AG10803 (cell line): ENCODE data around the gene S100P.

Source experiments
- DNase-seq: peaks from one replicate; pipeline ENCODE4 v3.0.0; 2010; ENCODE audit warnings: low read depth
- H3K4me3 ChIP-seq: 2 replicates; pipeline ENCODE4 v1.5.1; 2011; ENCODE audit warnings: mild to moderate bottlenecking, low read length, control low read depth
- TF ChIP-seq, protein P1 (sequence below): conservative IDR thresholded peaks from 2 replicates; pipeline ENCODE4 v1.5.1; 2011; ENCODE audit warnings: mild to moderate bottlenecking, low read length, control low read depth, inconsistent platforms

The S100P gene

DNA sequence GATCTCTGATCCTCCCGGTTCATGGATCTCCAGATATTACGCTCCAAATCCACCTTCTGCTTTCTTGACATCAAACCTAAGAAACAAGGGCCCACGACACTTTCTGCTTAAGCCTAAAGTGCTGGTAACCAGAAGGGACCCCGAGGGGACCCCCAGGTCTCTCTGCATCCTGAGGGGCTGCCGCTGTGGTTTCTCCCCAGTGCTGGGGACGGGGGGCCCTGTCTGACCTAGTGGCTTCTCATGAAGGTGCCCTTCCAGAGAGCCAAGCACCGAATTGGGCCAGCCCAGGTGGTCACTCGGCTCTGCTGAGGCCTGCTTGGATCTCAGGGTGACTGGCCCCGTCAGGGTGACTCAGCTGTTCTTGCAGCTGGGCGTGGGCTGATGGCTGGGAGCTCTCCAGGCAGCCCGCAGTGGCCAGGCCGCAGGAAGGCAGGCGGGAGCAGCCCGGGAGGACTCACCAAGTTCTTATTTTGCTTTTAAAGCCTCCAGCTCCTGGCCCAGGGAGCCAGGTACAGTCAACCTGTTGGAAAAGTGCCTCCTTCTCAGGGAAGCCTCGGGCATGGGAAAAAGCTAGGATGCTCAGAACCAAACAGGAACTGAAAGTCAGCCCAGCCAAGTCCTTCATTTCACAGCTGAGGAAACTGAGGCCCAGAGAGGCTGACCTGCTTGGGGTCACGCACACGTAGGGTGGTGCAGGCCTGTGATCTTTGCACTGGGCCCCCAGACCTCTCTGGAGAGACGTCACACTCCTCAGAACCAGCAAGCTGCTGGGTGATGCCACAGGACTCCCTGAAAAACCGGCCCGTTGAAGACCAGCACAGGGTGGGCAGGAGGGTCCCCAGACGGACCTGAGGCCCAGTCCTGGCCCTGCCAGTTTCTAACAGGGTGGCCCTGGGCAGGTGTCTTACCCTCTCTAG is 39.0 kb downstream of the S100P start:
- TF ChIP-seq, protein P1, sequence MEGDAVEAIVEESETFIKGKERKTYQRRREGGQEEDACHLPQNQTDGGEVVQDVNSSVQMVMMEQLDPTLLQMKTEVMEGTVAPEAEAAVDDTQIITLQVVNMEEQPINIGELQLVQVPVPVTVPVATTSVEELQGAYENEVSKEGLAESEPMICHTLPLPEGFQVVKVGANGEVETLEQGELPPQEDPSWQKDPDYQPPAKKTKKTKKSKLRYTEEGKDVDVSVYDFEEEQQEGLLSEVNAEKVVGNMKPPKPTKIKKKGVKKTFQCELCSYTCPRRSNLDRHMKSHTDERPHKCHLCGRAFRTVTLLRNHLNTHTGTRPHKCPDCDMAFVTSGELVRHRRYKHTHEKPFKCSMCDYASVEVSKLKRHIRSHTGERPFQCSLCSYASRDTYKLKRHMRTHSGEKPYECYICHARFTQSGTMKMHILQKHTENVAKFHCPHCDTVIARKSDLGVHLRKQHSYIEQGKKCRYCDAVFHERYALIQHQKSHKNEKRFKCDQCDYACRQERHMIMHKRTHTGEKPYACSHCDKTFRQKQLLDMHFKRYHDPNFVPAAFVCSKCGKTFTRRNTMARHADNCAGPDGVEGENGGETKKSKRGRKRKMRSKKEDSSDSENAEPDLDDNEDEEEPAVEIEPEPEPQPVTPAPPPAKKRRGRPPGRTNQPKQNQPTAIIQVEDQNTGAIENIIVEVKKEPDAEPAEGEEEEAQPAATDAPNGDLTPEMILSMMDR = no peak
- peak; percentile 93 for DNase-seq
- no peak overlapping the region for H3K4me3 ChIP-seq

DNA sequence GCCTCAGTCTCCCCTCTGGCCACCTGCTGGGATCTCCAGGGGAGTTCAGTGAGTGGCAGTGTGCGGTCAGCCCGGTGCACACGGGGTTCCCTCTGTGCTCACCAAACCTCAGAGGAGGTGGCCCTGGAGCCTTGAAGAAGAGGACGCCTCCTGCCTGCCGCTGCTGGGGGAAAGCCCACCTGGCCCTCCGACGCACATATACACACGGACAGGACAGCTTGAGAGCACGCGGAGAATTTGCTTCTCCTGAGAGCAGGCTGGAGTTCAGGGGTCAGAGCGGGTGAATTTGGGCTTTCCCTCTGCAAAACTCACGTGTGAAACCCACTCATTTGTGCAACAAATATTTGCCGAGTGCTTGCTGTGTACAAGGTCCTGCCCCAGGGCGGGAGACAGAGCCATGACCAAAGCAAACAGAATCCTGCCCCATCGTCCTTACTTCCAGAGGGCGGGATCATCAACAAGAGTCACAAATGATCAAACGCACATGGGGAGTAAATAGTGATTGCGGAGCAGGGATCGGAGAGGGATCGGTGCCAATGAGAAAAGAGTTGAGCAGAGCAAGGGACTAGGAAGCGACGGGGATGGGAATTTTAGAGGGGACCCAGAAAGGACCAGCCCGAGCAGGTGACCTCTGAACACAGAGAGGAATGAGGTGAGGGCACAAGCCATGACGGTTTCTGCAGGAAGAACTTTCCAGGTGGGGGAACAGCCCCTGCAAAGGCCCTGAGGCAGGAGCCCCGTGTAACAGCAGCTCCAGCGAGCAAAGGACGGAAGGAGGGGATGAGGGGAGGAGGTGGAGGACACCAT is 39.9 kb downstream of the S100P start:
- H3K4me3 ChIP-seq = no peak overlapping the region
- DNase-seq = no peak
- TF ChIP-seq, protein P1 = no peak

GRCh38 chr4:6734165-6734786 is 40.6 kb downstream of the S100P start:
- no peak for DNase-seq
- no peak overlapping the region for H3K4me3 ChIP-seq
- TF ChIP-seq, protein P1 = no peak

- H3K4me3 ChIP-seq = no peak overlapping the region
- TF ChIP-seq, protein P1 = no peak
- DNase-seq = no peak
Measured at GRCh38 chr4:6739920-6740319, 46.2 kb downstream of the S100P start.

DNA sequence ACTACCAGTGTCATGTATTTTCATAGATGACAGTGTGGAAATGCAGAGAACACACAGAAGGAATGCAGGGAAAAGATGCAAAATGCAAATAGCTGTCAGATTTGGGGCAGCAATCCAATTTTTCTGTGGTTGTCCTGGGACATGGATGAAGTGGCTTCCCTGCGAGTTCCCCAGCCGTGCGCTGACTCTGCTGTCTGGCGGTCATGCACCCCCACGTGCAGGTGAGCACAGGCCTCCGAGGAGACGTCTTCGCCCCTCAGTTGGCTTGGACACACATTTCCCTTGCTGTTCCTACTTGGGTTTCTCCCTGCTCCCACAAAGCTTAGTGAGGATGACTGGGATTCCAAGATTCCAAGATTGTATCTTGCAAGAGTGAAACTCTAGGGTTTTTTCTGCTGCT is 46.7 kb downstream of the S100P start:
- no peak overlapping the region for H3K4me3 ChIP-seq
- DNase-seq = no peak
- TF ChIP-seq, protein P1 = no peak

DNA sequence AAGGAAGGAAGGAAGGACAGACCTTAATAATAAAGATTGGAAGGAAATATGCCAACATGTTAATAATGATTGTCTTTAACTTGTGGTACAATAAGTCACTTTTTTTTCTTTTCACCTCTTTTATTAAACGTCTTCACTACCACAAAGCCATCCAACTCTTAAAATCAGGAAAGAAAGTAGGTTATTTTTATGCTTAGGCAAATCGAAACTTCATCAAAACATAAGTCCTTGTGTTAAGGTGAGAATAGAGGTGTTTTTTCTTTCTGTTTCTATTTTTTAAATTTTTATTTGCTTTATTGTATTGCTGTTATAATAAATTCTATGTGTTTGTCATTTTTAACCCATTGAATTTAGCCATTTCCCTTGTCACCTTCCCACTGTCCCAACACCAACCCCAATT is 48.8 kb downstream of the S100P start:
- TF ChIP-seq, protein P1 = no peak
- no peak for DNase-seq
- H3K4me3 ChIP-seq = no peak overlapping the region
